GM18505 (cell line): ENCODE data around the gene PPM1D.
"Not testable (repeated sequence)": the region's sequence is repeated elsewhere in the genome, so short reads cannot be mapped to it uniquely, and the experiment has no call there.

Source experiments
- ATAC-seq: cut with Tn5 transposase; IDR thresholded peaks from one replicate; pipeline ENCODE4 v1.9.1; 2021; ENCODE audit not compliant: unreplicated experiment
- POLR2A ChIP-seq: IDR thresholded peaks from 4 replicates; pipeline ENCODE4 v1.6.1; 2011; ENCODE audit warnings: borderline replicate concordance; ENCODE audit not compliant: insufficient read depth, insufficient read length; ENCODE audit errors: extremely low read depth

PPM1D gene

GRCh38 chr17:60600490-60601446 is 775 bp downstream of the PPM1D start:
- peak; percentile 6 for ATAC-seq
- TF ChIP-seq POLR2A: no peak

DNA sequence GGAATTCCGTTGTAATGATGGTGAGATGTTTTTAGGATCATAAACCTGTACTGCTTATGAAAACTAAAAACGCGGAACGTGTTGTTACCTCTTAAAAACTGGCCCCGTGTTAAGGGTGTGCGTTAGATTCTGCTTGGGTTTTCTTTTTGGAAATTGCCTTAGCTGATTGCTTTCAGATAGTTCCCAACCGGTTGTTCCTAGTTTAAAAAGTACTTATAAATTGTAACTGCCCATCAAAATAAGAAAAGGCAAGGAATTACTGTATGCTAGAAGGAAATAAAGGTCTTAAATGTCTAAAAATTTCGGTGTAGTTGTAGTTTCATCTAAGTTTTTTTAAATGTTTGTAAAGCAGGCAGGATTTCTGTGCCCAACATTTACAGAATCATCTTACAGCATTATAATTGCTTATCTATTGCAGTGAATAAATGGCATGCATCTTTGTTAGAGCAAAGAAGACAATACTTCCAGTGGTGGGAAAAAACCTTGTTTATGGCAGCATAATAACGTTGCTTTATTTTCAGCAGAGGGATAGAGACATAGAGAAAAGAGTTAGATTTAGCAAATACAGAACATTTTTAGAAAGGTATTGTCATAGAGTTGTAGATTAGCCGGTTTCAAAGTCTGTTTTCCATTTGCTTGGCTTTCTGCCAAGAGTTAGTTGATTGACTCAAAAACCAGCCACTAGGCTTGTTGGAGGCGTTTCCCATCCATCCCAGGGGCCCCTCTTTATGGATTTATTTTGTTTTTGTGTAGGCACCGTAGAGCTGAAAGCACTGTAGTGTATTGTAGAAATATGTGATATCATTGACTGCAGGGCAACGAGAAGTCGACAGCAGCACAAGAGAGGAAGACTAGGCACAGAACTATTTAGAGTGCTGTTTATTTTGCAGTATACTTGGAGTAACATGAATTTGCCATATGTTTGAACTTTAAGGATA is 1.7 kb downstream of the PPM1D start:
- ATAC-seq: no peak
- no peak for TF ChIP-seq POLR2A

GRCh38 chr17:60602385-60602742 is 2.4 kb downstream of the PPM1D start:
- no peak for ATAC-seq
- no peak for TF ChIP-seq POLR2A

DNA sequence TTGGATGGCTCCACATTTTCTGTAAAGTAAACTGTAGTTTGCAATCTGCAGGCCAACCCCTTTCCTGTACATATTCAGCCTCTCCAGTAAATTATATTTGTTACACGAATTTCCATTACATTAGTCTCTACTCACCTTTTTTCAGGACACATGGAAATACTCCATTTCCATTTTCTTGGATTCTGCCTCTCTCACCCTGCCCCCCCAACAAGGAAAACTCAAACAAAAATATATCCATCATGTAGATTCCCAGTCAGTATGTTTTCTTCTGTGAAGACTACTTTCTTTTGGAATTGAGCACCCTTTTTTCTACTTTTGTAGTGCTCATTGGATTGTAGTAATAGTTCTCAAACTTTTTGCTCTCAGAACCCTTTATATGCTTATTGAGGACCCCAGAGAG is 2.9 kb downstream of the PPM1D start:
- ATAC-seq: no peak
- no peak for TF ChIP-seq POLR2A

- ATAC-seq: not testable (repeated sequence)
Observed at GRCh38 chr17:60603477-60603876, 3.5 kb downstream of the PPM1D start.

- ATAC-seq: no peak
- no peak for TF ChIP-seq POLR2A
Observed at GRCh38 chr17:60604686-60605334, 4.8 kb downstream of the PPM1D start.

DNA sequence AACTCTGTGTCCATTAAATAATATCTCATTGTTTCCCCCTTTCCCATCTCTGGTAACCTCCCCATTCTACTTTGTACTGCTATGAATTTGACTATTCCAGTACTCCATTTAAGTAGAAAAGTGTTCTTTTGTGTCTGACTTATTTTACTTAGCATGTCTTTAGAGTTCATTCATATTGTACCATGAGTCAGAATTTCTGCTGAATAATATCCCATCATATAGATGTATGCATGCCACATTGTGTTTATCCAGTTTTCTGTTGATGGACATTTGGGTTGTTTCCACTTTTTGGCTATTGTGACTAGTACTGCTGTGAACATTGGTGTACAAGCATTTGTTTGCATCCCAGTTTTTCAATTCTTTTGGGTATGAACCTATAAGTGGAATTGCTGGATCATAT is 6.0 kb downstream of the PPM1D start:
- no peak for TF ChIP-seq POLR2A

GRCh38 chr17:60610473-60610872 is 10.5 kb downstream of the PPM1D start:
- no peak for TF ChIP-seq POLR2A
- ATAC-seq: no peak

More for the DNA sequence above, 6.0 kb downstream of the PPM1D start:
- ATAC-seq: no peak

GRCh38 chr17:60611321-60611720 is 11.3 kb downstream of the PPM1D start:
- ATAC-seq: not testable (repeated sequence)

DNA sequence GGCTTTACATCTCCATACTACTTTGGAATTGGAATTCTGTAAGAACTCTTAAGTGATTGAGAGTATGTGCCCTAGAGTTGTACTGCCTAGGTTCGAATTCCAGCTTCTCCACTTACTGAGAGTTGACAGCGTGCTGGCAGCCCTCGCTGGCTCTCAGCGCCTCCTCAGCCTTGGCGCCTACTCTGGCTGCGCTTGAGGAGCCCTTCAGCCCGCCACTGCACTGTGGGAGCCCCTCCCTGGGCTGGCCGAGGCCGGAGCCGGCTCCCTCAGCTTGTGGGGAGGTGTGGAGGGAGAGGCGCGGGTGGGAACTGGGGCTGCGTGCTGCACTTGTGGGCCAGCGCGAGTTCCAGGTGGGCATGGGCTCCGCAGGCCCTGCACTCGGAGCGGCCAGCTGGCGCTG is 13.3 kb downstream of the PPM1D start:
- TF ChIP-seq POLR2A: no peak
- ATAC-seq: no peak

- ATAC-seq: not testable (repeated sequence)
Observed at GRCh38 chr17:60613796-60614195, 13.8 kb downstream of the PPM1D start.

GRCh38 chr17:60614247-60614646 is 14.3 kb downstream of the PPM1D start:
- ATAC-seq: not testable (repeated sequence)

DNA sequence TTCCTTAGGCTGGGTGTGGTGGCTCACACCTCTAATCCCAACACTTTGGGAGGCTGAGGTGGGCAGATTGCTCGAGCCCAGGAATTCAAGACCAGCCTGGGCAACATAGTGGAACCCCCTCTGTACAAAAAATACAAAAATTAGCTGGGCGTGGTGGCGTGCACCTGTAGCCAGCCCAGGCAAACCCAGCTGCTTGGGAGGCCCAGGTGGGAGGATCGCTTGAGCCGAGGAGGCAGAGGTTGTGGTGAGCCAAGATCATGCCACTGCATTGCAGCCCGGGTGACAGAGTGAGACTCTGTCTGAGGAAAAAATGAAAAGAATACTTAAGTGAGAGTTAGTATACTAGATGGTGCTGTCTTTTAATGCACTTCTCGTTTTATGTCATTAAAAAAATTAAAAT is 15.1 kb downstream of the PPM1D start:
- no peak for TF ChIP-seq POLR2A
- no peak for ATAC-seq

- ATAC-seq: no peak
- TF ChIP-seq POLR2A: no peak
Observed at GRCh38 chr17:60615840-60616239, 15.8 kb downstream of the PPM1D start.
